NCI-H2227 treated with DMSO at 0.1 percent for 48 hours (cell line): ENCODE measurements around the gene ARHGAP44.

Experiments
- DNase-seq: peaks from one replicate; lab custom pipeline; 2025; lab: John Stamatoyannopoulos, UW

ARHGAP44 gene

GRCh38 chr17:12789481-12790248, at the start of gene ARHGAP44:
TSS of gene ARHGAP44 (plus strand) at chr17:12789498. CDS start at chr17:12789839, 341 bp downstream.
- peak; percentile 5 for DNase-seq

DNA sequence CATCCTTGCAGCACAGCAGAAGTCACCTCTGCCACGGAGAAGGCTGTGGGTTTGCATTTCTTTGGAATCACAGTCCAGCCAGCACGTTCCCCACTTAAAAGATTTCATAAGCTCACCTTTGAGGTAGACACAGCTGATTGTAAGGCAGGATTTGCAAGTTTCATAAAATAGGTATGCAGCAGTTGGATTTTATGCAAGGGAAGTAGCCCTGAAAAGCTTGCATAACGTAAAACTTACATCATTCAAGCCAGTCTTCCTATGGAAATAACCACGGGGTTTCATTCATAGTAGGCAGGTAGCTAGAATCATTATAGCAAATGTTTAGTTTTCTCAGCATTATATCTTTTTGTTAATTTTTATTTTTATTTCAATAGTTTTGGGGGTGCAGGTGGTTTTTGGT, 49.8 kb upstream of the ARHGAP44 start:
- no peak for DNase-seq

GRCh38 chr17:12743046-12743445, 46.3 kb upstream of the ARHGAP44 start:
- DNase-seq, result no peak

- DNase-seq, result no peak
These were observed 45.0 kb upstream of the ARHGAP44 start for GRCh38 chr17:12744298-12744697.

DNA sequence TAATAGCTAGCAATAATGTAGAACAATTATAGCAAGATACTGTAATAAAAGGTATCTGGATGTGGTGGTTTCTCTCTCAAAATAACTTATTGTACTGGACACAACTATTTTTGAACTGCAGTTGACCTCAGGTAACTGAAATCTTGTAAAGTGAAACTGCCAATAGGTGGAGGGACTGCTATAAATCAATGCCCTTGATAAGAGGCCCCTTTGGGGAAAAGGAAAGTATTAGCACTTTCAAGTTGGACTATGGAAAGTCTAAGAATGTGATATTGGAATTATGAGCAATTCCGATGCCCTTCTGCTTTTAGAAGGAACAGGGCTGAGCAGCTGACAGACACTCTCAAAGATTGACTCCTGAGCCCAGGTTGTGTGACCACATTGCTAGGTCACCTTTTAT, 44.5 kb upstream of the ARHGAP44 start:
- no peak for DNase-seq

- no peak for DNase-seq
These were observed 43.8 kb upstream of the ARHGAP44 start for GRCh38 chr17:12745486-12745885.

GRCh38 chr17:12756786-12757185, 32.5 kb upstream of the ARHGAP44 start:
- no peak for DNase-seq

GRCh38 chr17:12759090-12759489, 30.2 kb upstream of the ARHGAP44 start:
- no peak for DNase-seq

DNA sequence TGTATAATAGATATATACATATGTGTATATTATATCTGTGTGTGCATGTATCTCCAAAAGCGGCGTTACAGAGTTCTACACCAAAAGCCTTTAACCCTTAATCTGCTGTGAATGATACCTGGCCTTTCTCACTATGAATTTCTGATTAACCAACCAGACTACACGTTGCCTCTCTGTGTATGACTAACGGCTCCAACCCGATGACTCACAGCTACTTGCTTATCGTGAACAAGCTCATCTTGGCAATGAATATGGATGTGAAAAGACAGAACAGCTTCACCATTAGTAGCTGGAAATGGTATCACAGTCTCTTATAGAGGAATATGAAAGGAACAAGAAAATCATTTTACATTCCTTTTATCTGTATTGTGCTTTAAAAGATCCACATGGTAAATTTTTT, 23.8 kb upstream of the ARHGAP44 start:
- no peak for DNase-seq

GRCh38 chr17:12768255-12768654, 21.0 kb upstream of the ARHGAP44 start:
- DNase-seq, result no peak

DNA sequence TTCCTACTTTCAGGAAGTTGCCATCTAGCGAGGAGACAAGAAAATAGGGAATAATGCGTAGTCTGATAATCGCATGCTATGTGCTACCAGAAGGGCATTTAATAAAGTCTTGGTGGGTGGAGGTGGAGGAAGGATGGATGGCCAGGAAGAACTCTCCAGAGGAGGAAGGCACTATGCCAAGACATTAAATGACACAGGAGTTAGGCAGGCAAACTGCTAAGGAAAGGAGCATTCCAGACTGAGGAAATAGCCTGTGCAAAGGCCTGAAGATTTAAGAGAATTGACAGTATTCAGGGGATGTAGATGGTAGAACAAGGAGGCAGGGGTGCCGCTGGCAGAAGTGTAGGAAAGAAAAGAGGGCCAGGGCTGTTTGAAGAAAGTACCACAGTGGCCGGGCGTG, 19.3 kb upstream of the ARHGAP44 start:
- DNase-seq, result no peak

GRCh38 chr17:12773153-12773552, 16.1 kb upstream of the ARHGAP44 start:
- DNase-seq, result no peak

DNA sequence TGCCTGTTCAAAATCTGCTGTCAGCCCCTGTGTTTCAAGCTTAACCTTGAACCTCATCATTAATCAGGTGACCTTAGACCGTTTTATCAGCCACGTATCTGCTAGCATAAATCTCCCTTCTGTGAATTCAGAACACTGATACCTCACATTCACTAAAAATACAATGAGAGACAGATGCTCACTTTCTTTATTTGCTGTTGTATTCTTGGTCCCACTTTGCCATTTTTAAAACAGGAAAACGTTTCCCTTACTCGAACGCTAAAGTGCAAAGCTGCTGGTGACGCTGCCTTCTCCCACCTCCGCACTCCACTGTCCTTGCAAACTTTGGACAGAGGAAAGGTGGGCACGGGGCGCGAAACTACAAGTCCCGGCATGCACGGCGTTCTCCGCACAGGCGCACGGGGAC, 220 bp upstream of the ARHGAP44 start:
- no peak for DNase-seq

- DNase-seq, result no peak
These were observed 1.2 kb downstream of the ARHGAP44 start for GRCh38 chr17:12790249-12791106.

DNA sequence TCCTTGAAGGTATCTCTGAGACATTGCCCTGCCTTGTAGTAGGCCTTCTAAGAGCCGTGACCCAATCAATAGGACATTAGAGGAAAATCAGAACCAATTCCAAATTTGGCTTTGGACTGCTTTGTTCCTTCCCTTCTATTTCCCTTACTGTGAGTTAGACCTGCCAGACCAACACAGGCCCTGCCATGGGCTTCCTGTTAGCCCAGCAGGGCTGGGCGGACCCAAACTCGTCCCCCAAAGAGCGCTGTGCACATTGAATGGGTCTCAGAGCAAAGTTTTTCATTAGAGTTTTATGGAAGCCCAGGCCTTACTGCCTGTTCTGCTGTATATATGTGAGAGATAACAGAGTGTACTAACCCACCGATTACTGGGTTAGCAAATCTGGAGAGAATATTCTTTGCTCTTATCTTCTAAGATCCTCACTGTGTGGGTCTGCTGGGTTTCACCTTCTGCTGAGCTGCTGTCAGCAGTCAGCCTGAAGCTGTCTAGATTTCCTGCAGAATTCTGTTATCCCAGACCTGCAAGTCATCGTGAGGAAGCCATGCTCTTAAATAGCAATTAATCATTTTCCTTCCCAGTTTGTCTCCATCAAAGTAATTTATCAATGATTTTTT, 5.7 kb downstream of the ARHGAP44 start:
- DNase-seq, result no peak

GRCh38 chr17:12800855-12801365, 11.6 kb downstream of the ARHGAP44 start:
- no peak for DNase-seq

DNA sequence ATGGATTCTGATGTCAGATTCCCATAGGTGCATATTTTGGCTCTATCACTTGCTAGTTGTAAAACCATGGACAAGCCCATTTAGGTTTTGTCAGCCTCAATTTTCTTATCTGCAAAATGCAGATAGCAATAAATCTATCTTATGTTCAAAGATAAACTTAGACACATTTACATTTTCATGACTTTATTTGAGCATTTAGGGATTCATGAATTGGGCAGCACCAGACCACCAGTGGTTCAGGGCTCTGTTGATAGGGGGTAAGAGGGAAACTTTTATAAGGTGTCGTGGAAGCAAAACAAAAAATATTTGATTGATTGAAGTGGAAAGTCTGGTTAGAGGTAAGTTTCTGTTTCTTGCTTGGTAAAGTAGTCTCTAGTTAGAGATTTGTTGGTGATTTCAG, 17.3 kb downstream of the ARHGAP44 start:
- DNase-seq, result no peak

GRCh38 chr17:12808723-12809122, 19.4 kb downstream of the ARHGAP44 start:
- no peak for DNase-seq

DNA sequence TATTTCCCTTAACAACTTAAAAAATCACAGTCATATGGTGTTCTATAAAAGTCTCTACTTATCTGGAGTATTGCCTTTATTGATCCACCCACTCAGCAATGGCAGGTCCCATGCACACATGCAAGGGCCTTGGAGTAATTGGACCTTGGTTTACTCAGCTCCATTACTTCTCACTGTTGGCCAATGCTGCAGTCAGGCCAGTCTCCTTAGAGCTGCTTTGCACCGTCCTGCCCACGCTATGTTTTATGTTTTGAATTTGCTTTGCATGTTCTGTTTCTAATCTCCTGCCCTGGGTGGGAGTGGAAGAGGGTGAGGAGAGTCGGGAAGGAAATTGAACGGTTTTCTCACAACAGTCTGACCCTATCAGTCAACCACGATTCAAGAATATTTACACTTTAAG, 23.6 kb downstream of the ARHGAP44 start:
- DNase-seq, result no peak

- DNase-seq, result no peak
These were observed 24.4 kb downstream of the ARHGAP44 start for GRCh38 chr17:12813664-12814063.

DNA sequence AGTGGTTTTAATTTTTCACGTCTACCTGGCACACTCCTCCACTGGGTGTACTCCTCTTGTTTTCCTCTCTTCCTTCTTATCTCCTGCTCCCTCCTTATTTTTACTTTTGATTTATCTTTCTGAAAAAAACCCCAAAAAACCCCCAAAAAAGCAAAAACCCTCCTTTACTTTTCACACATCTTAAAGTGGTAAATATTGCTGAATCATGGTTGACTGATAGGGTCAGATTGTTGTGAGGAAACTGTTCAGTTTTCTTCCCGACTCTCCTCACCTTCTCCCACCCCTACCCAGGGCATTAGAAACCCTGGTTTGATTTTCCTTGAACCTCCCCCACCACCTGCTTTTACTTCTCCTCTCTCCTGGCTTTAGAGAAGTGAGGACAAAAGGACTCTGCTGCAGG, 25.4 kb downstream of the ARHGAP44 start:
- no peak for DNase-seq

GRCh38 chr17:12815642-12816141, 26.4 kb downstream of the ARHGAP44 start:
- no peak for DNase-seq
